ENCODE data around the gene MGMT.

- no peak for TF ChIP-seq EP300 (IDR thresholded peaks at IDR 0.05)
- TF ChIP-seq POLR2A (IDR thresholded peaks at IDR 0.05): no peak
- TF ChIP-seq, protein P1, sequence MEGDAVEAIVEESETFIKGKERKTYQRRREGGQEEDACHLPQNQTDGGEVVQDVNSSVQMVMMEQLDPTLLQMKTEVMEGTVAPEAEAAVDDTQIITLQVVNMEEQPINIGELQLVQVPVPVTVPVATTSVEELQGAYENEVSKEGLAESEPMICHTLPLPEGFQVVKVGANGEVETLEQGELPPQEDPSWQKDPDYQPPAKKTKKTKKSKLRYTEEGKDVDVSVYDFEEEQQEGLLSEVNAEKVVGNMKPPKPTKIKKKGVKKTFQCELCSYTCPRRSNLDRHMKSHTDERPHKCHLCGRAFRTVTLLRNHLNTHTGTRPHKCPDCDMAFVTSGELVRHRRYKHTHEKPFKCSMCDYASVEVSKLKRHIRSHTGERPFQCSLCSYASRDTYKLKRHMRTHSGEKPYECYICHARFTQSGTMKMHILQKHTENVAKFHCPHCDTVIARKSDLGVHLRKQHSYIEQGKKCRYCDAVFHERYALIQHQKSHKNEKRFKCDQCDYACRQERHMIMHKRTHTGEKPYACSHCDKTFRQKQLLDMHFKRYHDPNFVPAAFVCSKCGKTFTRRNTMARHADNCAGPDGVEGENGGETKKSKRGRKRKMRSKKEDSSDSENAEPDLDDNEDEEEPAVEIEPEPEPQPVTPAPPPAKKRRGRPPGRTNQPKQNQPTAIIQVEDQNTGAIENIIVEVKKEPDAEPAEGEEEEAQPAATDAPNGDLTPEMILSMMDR (IDR thresholded peaks at IDR 0.05): no peak
Measured at GRCh38 chr10:129761197-129761972, 294.3 kb downstream of the MGMT start.
